HG03159 (cell line): ENCODE results near the gene MGAT5B.
"Not testable (repeated sequence)": the region's sequence is repeated elsewhere in the genome, so short reads cannot be mapped to it uniquely, and the experiment has no call there.

ENCODE experiments used
- ATAC-seq: cut with Tn5 transposase; IDR thresholded peaks from one replicate; pipeline ENCODE4 v1.9.1; 2021; ENCODE audit warnings: mild to moderate bottlenecking, moderate library complexity; ENCODE audit not compliant: unreplicated experiment

MGAT5B gene

GRCh38 chr17:76972046-76972641 is 103.9 kb downstream of the MGAT5B start:
- no peak for ATAC-seq

- no peak for ATAC-seq
Observed at GRCh38 chr17:76973040-76973439, 104.8 kb downstream of the MGAT5B start.

- no peak for ATAC-seq
Observed at GRCh38 chr17:76974721-76975120, 106.5 kb downstream of the MGAT5B start.

- not testable (repeated sequence) for ATAC-seq
Observed at GRCh38 chr17:76978050-76978449, 109.8 kb downstream of the MGAT5B start.

GRCh38 chr17:76981545-76982295 is 113.5 kb downstream of the MGAT5B start:
- ATAC-seq: no peak

GRCh38 chr17:76982408-76983074 is 114.3 kb downstream of the MGAT5B start:
- no peak for ATAC-seq

- ATAC-seq: no peak
Observed at GRCh38 chr17:76983075-76983775, 115.0 kb downstream of the MGAT5B start.

- no peak for ATAC-seq
Observed at GRCh38 chr17:76986365-76986764, 118.2 kb downstream of the MGAT5B start.

GRCh38 chr17:76987486-76988093 is 119.4 kb downstream of the MGAT5B start:
- no peak for ATAC-seq

GRCh38 chr17:76988796-76989195 is 120.6 kb downstream of the MGAT5B start:
- no peak for ATAC-seq

- ATAC-seq: no peak
Observed at GRCh38 chr17:76989519-76989918, 121.3 kb downstream of the MGAT5B start.

GRCh38 chr17:76992891-76993290 is 124.7 kb downstream of the MGAT5B start:
- ATAC-seq: no peak

GRCh38 chr17:76993651-76994050 is 125.4 kb downstream of the MGAT5B start:
- no peak for ATAC-seq

- ATAC-seq: no peak
Observed at GRCh38 chr17:76994237-76994637, 126.0 kb downstream of the MGAT5B start.

- no peak for ATAC-seq
Observed at GRCh38 chr17:76995387-76996105, 127.3 kb downstream of the MGAT5B start.

- ATAC-seq: no peak
Observed at GRCh38 chr17:76996741-76997694, 128.8 kb downstream of the MGAT5B start.

GRCh38 chr17:76997981-76998531 is 129.9 kb downstream of the MGAT5B start:
- ATAC-seq: no peak

GRCh38 chr17:76998839-76999238 is 130.6 kb downstream of the MGAT5B start:
- ATAC-seq: no peak
